Measurements from ENCODE around the gene CFI.

CFI gene

GRCh38 chr4:109729117-109729717, 72.6 kb downstream of the CFI start:
- DNase-seq (ENCODE audit: low read depth): peak; percentile 16
- no peak for TF ChIP-seq CTCF (IDR thresholded peaks at IDR 0.05; ENCODE audit: low read length, missing control alignments)
- H3K4me3 ChIP-seq (replicated peaks; ENCODE audit: low read depth, low read length): peak overlapping the region; percentile 73

GRCh38 chr4:109728385-109728784, 73.4 kb downstream of the CFI start:
- no peak for DNase-seq (ENCODE audit: low read depth)
- TF ChIP-seq CTCF (IDR thresholded peaks at IDR 0.05; ENCODE audit: low read length, missing control alignments): no peak
- peak overlapping the region; percentile 73 for H3K4me3 ChIP-seq (replicated peaks; ENCODE audit: low read depth, low read length)

GRCh38 chr4:109723110-109723509, 78.7 kb downstream of the CFI start:
- TF ChIP-seq CTCF (IDR thresholded peaks at IDR 0.05; ENCODE audit: low read length, missing control alignments): no peak
- no peak for DNase-seq (ENCODE audit: low read depth)

GRCh38 chr4:109722357-109722756, 79.4 kb downstream of the CFI start:
- no peak overlapping the region for H3K4me3 ChIP-seq (replicated peaks; ENCODE audit: low read depth, low read length)
- no peak for TF ChIP-seq CTCF (IDR thresholded peaks at IDR 0.05; ENCODE audit: low read length, missing control alignments)
- DNase-seq (ENCODE audit: low read depth): no peak

More at GRCh38 chr4:109723110-109723509, 78.7 kb downstream of the CFI start:
- H3K4me3 ChIP-seq (replicated peaks; ENCODE audit: low read depth, low read length): no peak overlapping the region

GRCh38 chr4:109721033-109721432, 80.8 kb downstream of the CFI start:
- DNase-seq (ENCODE audit: low read depth): peak; percentile 13
- H3K4me3 ChIP-seq (replicated peaks; ENCODE audit: low read depth, low read length): no peak overlapping the region
- TF ChIP-seq CTCF (IDR thresholded peaks at IDR 0.05; ENCODE audit: low read length, missing control alignments): no peak

GRCh38 chr4:109719604-109720003, 82.2 kb downstream of the CFI start:
- DNase-seq (ENCODE audit: low read depth): no peak
- no peak for TF ChIP-seq CTCF (IDR thresholded peaks at IDR 0.05; ENCODE audit: low read length, missing control alignments)
- no peak overlapping the region for H3K4me3 ChIP-seq (replicated peaks; ENCODE audit: low read depth, low read length)

GRCh38 chr4:109718759-109719158, 83.0 kb downstream of the CFI start:
- DNase-seq (ENCODE audit: low read depth): no peak
- no peak overlapping the region for H3K4me3 ChIP-seq (replicated peaks; ENCODE audit: low read depth, low read length)
- TF ChIP-seq CTCF (IDR thresholded peaks at IDR 0.05; ENCODE audit: low read length, missing control alignments): no peak

All from fibroblast of pulmonary artery (primary cell).